HepG2 (cell line): ENCODE results near the gene CARD19. TPM values are rescaled to one million over a fixed set of nuclear protein-coding genes. Genes with fewer than 3 reads are reported as not detected.
A peak's percentile ranks its signal among the peaks of the same experiment; 100 is the strongest.

ENCODE experiments used
- AGO2 ChIP-seq: fragments of 200-400 bp; formaldehyde crosslinking; optimal IDR thresholded peaks from 2 replicates; pipeline ENCODE3; 2017; ENCODE audit warnings: mild to moderate bottlenecking, low read depth, low read length, moderate library complexity
- ELF3 ChIP-seq: IDR thresholded peaks from 2 replicates; pipeline ENCODE4 v1.6.1; 2016; ENCODE audit warnings: missing genetic modification reagents, missing compliant biosample characterization
- KAT2B ChIP-seq: fragments of 150-350 bp; IDR thresholded peaks from 2 replicates; pipeline ENCODE4 v1.6.1; 2014; ENCODE audit warnings: low read depth, low read length, borderline replicate concordance
- MATR3 ChIP-seq: sonication (generic); formaldehyde crosslinking; IDR thresholded peaks from 2 replicates; pipeline ENCODE4 v1.4.0; 2020; ENCODE audit warnings: missing genetic modification reagents
- NFYB ChIP-seq: sonication (generic); formaldehyde crosslinking; IDR thresholded peaks from 2 replicates; pipeline ENCODE4 v1.4.0; 2020; ENCODE audit warnings: missing genetic modification reagents
- NKX3-1 ChIP-seq: sonication (generic); formaldehyde crosslinking; IDR thresholded peaks from 2 replicates; pipeline ENCODE4 v1.5.0; 2020; ENCODE audit warnings: missing genetic modification reagents
- PCBP1 ChIP-seq: fragments of 200-400 bp; formaldehyde crosslinking; IDR thresholded peaks from 2 replicates; pipeline ENCODE4 v1.6.1; 2017; ENCODE audit warnings: mild to moderate bottlenecking, low read depth, low read length, borderline replicate concordance
- PPARG ChIP-seq: conservative IDR thresholded peaks from 2 replicates; pipeline ENCODE4 v1.6.1; 2016; ENCODE audit warnings: missing biosample characterization, missing genetic modification reagents
- SP2 ChIP-seq: sonication (generic); formaldehyde crosslinking; IDR thresholded peaks from 2 replicates; pipeline ENCODE4 v1.5.1; 2020; ENCODE audit warnings: mild to moderate bottlenecking, missing genetic modification reagents
- TEAD3 ChIP-seq: optimal IDR thresholded peaks from 2 replicates; pipeline ENCODE3; 2016; ENCODE audit warnings: borderline replicate concordance
- ZBTB7A ChIP-seq: sonication (generic); formaldehyde crosslinking; IDR thresholded peaks from 2 replicates; pipeline ENCODE4 v1.8.0; 2022; ENCODE audit warnings: mild to moderate bottlenecking, missing genetic modification reagents
- ZNF747 ChIP-seq: sonication (generic); formaldehyde crosslinking; IDR thresholded peaks from 2 replicates; pipeline ENCODE4 v1.8.1; 2023; ENCODE audit warnings: missing genetic modification reagents, mild to moderate bottlenecking, borderline replicate concordance
- polyA plus RNA-seq, 8 experiments: library from polyadenylated mRNA; depleted of rRNA in 3 of 8; stranded (reverse) in 7 of 8; unstranded in 1 of 8; fragments of >200 nt; fragmentation: Illumina TruSeq in 4 of 8; extraction: Trizol in 4 of 8; gene quantifications; 2 replicates each; pipeline versions ENCODE4 v1.2.1 to v1.2.3, GENCODE V29; 2011 to 2016; ENCODE audit warnings: low read depth in 4 of 8, missing spikeins in 1 of 8, mixed read lengths in 1 of 8; ENCODE audit not compliant: insufficient read depth in 1 of 8
- total RNA-seq, 5 experiments: library from RNA; depleted of rRNA; stranded (reverse); fragments of >200 nt; fragmentation: Illumina TruSeq; extraction: Trizol; gene quantifications; 2 replicates each; pipeline ENCODE4 v1.2.3, GENCODE V29; 2016; ENCODE audit warnings: low read depth in 1 of 5
- TF ChIP-seq, protein P1 (sequence below): IDR thresholded peaks from 2 replicates; pipeline ENCODE4 v1.6.1; 2016
- TF ChIP-seq, protein P2 (sequence below): IDR thresholded peaks from 2 replicates; pipeline ENCODE4 v1.6.1; 2016; ENCODE audit warnings: missing compliant biosample characterization, missing genetic modification reagents, borderline replicate concordance
- TF ChIP-seq, protein P3 (sequence below): sonication (generic); formaldehyde crosslinking; IDR thresholded peaks from 2 replicates; pipeline ENCODE4 v1.5.1; 2020; ENCODE audit warnings: missing genetic modification reagents, mild to moderate bottlenecking, borderline replicate concordance
- TF ChIP-seq, protein P4 (sequence below): fragments of 450-650 bp; IDR thresholded peaks from 2 replicates; pipeline ENCODE4 v1.6.1; 2017

The CARD19 gene
- total and polyA plus RNA-seq, 2 of the 13 experiments (the other 11 are each of a cell fraction or from before 2014, with no cell fraction given): 18.4 to 47.2 TPM

DNA sequence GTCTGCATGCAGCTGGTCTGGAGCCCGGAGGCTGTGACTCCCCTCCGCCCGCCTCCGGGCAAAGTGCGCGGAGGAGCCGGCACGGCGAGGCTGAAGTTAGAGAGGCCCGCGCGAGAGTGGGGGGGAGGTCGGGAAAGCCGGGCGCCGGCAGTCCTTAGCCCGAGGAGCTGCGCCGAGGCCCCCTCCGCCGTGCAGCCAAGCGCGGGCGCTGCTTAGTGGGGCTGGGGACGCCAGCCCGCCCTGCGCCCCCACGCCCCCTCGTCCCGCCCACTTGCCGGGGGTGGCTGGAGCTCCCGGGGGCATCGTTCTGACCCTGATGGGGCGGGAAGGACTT lies 37.6 kb downstream of the CARD19 start (continued):
- TF ChIP-seq, protein P1, sequence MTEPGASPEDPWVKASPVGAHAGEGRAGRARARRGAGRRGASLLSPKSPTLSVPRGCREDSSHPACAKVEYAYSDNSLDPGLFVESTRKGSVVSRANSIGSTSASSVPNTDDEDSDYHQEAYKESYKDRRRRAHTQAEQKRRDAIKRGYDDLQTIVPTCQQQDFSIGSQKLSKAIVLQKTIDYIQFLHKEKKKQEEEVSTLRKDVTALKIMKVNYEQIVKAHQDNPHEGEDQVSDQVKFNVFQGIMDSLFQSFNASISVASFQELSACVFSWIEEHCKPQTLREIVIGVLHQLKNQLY (CRISPR knock-in tag): no peak
- TF ChIP-seq ZNF747 (0 out of 2 replicates have a peak, but pooled peaks have one; percentile 27), MATR3 (CRISPR knock-in tag) (no peak), TEAD3 (no peak), NFYB (no peak), PCBP1 (peak; percentile 75; the same call in 1 of the 2 replicates), ZBTB7A (peak; percentile 42; the same call in 1 of the 2 replicates), PPARG (CRISPR knock-in tag) (peak; percentile 24; the same call in 1 of the 2 replicates), KAT2B (no peak), AGO2 (peak; percentile 69), SP2 (CRISPR knock-in tag) (no peak; the same call in 1 of the 2 replicates), ELF3 (peak; percentile 7), NKX3-1 (0 out of 2 replicates have a peak, but pooled peaks have one; percentile 22)
- TF ChIP-seq, protein P2, sequence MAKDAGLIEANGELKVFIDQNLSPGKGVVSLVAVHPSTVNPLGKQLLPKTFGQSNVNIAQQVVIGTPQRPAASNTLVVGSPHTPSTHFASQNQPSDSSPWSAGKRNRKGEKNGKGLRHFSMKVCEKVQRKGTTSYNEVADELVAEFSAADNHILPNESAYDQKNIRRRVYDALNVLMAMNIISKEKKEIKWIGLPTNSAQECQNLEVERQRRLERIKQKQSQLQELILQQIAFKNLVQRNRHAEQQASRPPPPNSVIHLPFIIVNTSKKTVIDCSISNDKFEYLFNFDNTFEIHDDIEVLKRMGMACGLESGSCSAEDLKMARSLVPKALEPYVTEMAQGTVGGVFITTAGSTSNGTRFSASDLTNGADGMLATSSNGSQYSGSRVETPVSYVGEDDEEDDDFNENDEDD (CRISPR knock-in tag): peak; percentile 33; the same call in 1 of the 2 replicates
- TF ChIP-seq, protein P3, sequence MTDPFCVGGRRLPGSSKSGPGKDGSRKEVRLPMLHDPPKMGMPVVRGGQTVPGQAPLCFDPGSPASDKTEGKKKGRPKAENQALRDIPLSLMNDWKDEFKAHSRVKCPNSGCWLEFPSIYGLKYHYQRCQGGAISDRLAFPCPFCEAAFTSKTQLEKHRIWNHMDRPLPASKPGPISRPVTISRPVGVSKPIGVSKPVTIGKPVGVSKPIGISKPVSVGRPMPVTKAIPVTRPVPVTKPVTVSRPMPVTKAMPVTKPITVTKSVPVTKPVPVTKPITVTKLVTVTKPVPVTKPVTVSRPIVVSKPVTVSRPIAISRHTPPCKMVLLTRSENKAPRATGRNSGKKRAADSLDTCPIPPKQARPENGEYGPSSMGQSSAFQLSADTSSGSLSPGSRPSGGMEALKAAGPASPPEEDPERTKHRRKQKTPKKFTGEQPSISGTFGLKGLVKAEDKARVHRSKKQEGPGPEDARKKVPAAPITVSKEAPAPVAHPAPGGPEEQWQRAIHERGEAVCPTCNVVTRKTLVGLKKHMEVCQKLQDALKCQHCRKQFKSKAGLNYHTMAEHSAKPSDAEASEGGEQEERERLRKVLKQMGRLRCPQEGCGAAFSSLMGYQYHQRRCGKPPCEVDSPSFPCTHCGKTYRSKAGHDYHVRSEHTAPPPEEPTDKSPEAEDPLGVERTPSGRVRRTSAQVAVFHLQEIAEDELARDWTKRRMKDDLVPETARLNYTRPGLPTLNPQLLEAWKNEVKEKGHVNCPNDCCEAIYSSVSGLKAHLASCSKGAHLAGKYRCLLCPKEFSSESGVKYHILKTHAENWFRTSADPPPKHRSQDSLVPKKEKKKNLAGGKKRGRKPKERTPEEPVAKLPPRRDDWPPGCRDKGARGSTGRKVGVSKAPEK (CRISPR knock-in tag): no peak
- TF ChIP-seq, protein P4, sequence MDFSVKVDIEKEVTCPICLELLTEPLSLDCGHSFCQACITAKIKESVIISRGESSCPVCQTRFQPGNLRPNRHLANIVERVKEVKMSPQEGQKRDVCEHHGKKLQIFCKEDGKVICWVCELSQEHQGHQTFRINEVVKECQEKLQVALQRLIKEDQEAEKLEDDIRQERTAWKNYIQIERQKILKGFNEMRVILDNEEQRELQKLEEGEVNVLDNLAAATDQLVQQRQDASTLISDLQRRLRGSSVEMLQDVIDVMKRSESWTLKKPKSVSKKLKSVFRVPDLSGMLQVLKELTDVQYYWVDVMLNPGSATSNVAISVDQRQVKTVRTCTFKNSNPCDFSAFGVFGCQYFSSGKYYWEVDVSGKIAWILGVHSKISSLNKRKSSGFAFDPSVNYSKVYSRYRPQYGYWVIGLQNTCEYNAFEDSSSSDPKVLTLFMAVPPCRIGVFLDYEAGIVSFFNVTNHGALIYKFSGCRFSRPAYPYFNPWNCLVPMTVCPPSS: no peak
